IMR-90 (cell line): Measurements from ENCODE around the gene COX7B. TPM values are rescaled to one million over a fixed set of nuclear protein-coding genes. Genes with fewer than 3 reads are reported as not detected.

Experiments
- ATAC-seq: fragments of 200-7000 bp; cut with Tn5 transposase; 2 replicates; pipeline ENCODE4 v1.9.1; 2020; ENCODE audit warnings: low read depth, mild to moderate bottlenecking, moderate library complexity
- BruUV-seq: library from RNA; stranded (reverse); fragments of 400-500 nt; replicated peaks from 2 replicates; lab custom pipeline; 2021; lab: Mats Ljungman, UMichigan
- CTCF ChIA-PET: fragments of 300-600 bp; formaldehyde crosslinking; extraction: SDS; loops from one replicate; lab custom pipeline; 2021; ENCODE audit warnings: antibody characterized with exemption; lab: Yijun Ruan, JAX
- POLR2A ChIA-PET: fragments of 300-600 bp; sonication (Branson Sonifier 250); formaldehyde crosslinking; loops from one replicate; lab custom pipeline; 2022; ENCODE audit warnings: antibody characterized with exemption; ENCODE audit not compliant: unreplicated experiment; lab: Charles Lee
- DNase-seq: peaks from one replicate; pipeline ENCODE4 v3.0.0; 2013
- H2AFZ ChIP-seq: replicated peaks from 2 replicates; pipeline ENCODE3; 2013; ENCODE audit warnings: low read length, mild to moderate bottlenecking; ENCODE audit not compliant: poor library complexity
- H2AK5ac ChIP-seq: 2 replicates; pipeline ENCODE4 v1.6.1; 2013; ENCODE audit warnings: low read depth, low read length, inconsistent platforms
- H2AK9ac ChIP-seq: replicated peaks from 2 replicates; pipeline ENCODE3; 2013; ENCODE audit warnings: mild to moderate bottlenecking, low read depth, low read length, moderate library complexity; ENCODE audit not compliant: poor library complexity
- H2BK120ac ChIP-seq: 2 replicates; pipeline ENCODE4 v1.6.1; 2013; ENCODE audit warnings: low read depth, low read length, inconsistent platforms
- H2BK15ac ChIP-seq: 3 replicates; pipeline ENCODE4 v1.6.1; 2013; ENCODE audit warnings: low read depth, low read length, inconsistent platforms
- H2BK20ac ChIP-seq: 2 replicates; pipeline ENCODE4 v1.6.1; 2013; ENCODE audit warnings: low read depth, mild to moderate bottlenecking, inconsistent platforms, low read length, moderate library complexity
- H2BK5ac ChIP-seq: 2 replicates; pipeline ENCODE4 v1.6.1; 2013; ENCODE audit warnings: mild to moderate bottlenecking, low read depth, low read length, inconsistent platforms; ENCODE audit not compliant: poor library complexity, severe bottlenecking
- H3K14ac ChIP-seq: replicated peaks from 2 replicates; pipeline ENCODE4 v1.6.1; 2013; ENCODE audit warnings: low read depth, low read length, inconsistent platforms
- H3K18ac ChIP-seq: 2 replicates; pipeline ENCODE4 v1.6.1; 2013; ENCODE audit warnings: low read depth, low read length, control low read depth
- H3K23ac ChIP-seq: 2 replicates; pipeline ENCODE4 v1.6.1; 2013; ENCODE audit warnings: low read depth, low read length, inconsistent platforms
- H3K27ac ChIP-seq: 2 replicates; pipeline ENCODE4 v1.5.1; 2013; ENCODE audit warnings: mild to moderate bottlenecking, control low read depth, low read length; ENCODE audit not compliant: insufficient read depth
- H3K27me3 ChIP-seq: 2 replicates; pipeline ENCODE4 v1.6.1; 2013; ENCODE audit warnings: low read length; ENCODE audit not compliant: control insufficient read depth, insufficient read depth
- H3K36me3 ChIP-seq: 2 replicates; pipeline ENCODE4 v1.6.1; 2013; ENCODE audit warnings: low read length, mixed read lengths; ENCODE audit not compliant: control insufficient read depth, insufficient read depth
- H3K4ac ChIP-seq: 2 replicates; pipeline ENCODE4 v1.6.1; 2013; ENCODE audit warnings: low read depth, low read length, inconsistent platforms
- H3K4me1 ChIP-seq: 2 replicates; pipeline ENCODE4 v1.6.1; 2013; ENCODE audit warnings: low read length, mixed read lengths; ENCODE audit not compliant: control insufficient read depth, insufficient read depth
- H3K4me2 ChIP-seq: 2 replicates; pipeline ENCODE4 v1.6.1; 2013; ENCODE audit warnings: low read depth, mild to moderate bottlenecking, control low read depth, low read length, moderate library complexity
- H3K4me3 ChIP-seq: 2 replicates; pipeline ENCODE4 v1.5.1; 2013; ENCODE audit warnings: low read depth, mild to moderate bottlenecking, control low read depth, low read length, moderate library complexity; ENCODE audit not compliant: insufficient read depth
- H3K56ac ChIP-seq: 2 replicates; pipeline ENCODE4 v1.6.1; 2013; ENCODE audit warnings: low read length, inconsistent platforms; ENCODE audit not compliant: insufficient read depth; ENCODE audit errors: extremely low read depth
- H3K79me1 ChIP-seq, 2 experiments: 2 replicates each; pipeline ENCODE4 v1.6.1; 2013; ENCODE audit warnings: low read length in 2 of 2, inconsistent platforms in 1 of 2, low read depth in 1 of 2
- H3K9ac ChIP-seq: 2 replicates; pipeline ENCODE4 v1.6.1; 2013; ENCODE audit warnings: low read depth, low read length, control low read depth
- H3K9me1 ChIP-seq: 2 replicates; pipeline ENCODE4 v1.6.1; 2013; ENCODE audit warnings: low read length, inconsistent platforms; ENCODE audit not compliant: insufficient read depth
- H3K9me3 ChIP-seq: 2 replicates; pipeline ENCODE4 v1.6.1; 2013; ENCODE audit warnings: low read length; ENCODE audit not compliant: control insufficient read depth, insufficient read depth
- H4K20me1 ChIP-seq: 2 replicates; pipeline ENCODE4 v1.6.1; 2013; ENCODE audit warnings: low read length, inconsistent platforms; ENCODE audit not compliant: insufficient read depth
- H4K5ac ChIP-seq: 2 replicates; pipeline ENCODE4 v1.6.1; 2013; ENCODE audit warnings: mild to moderate bottlenecking, low read depth, low read length, control low read depth
- H4K8ac ChIP-seq, 2 experiments: 2 replicates each; pipeline ENCODE4 v1.6.1; 2013; ENCODE audit warnings: low read depth in 2 of 2, low read length in 2 of 2, control low read depth in 1 of 2, inconsistent platforms in 1 of 2
- H4K91ac ChIP-seq: 2 replicates; pipeline ENCODE4 v1.6.1; 2013; ENCODE audit warnings: low read depth, low read length, inconsistent platforms; ENCODE audit not compliant: insufficient read depth
- BHLHE40 ChIP-seq: fragments of 150-350 bp; IDR thresholded peaks from 2 replicates; pipeline ENCODE4 v1.6.1; 2016; ENCODE audit warnings: mild to moderate bottlenecking, low read depth, low read length
- CEBPB ChIP-seq: IDR thresholded peaks from 2 replicates; pipeline ENCODE4 v1.6.1; 2012; ENCODE audit warnings: low read depth, low read length, improper control_type of control experiment
- CHD1 ChIP-seq: IDR thresholded peaks from 2 replicates; pipeline ENCODE4 v1.6.1; 2012; ENCODE audit warnings: low read depth, low read length, improper control_type of control experiment
- FOS ChIP-seq: fragments of 150-350 bp; IDR thresholded peaks from 2 replicates; pipeline ENCODE4 v1.6.1; 2016; ENCODE audit warnings: low read depth, low read length
- MAFK ChIP-seq: IDR thresholded peaks from 2 replicates; pipeline ENCODE4 v1.6.1; 2012; ENCODE audit warnings: low read depth, low read length, improper control_type of control experiment
- MAZ ChIP-seq: IDR thresholded peaks from 2 replicates; pipeline ENCODE4 v1.6.1; 2012; ENCODE audit warnings: low read depth, mild to moderate bottlenecking, low read length, improper control_type of control experiment, moderate library complexity, borderline replicate concordance
- MXI1 ChIP-seq: IDR thresholded peaks from 2 replicates; pipeline ENCODE4 v1.6.1; 2012; ENCODE audit warnings: low read depth, mild to moderate bottlenecking, low read length, moderate library complexity, borderline replicate concordance
- NFE2L2 ChIP-seq: fragments of 150-350 bp; IDR thresholded peaks from 2 replicates; pipeline ENCODE4 v1.6.1; 2016; ENCODE audit warnings: low read depth, mild to moderate bottlenecking, low read length
- POLR2A ChIP-seq: IDR thresholded peaks from 2 replicates; pipeline ENCODE4 v1.6.1; 2012; ENCODE audit warnings: mild to moderate bottlenecking, low read depth, low read length
- RAD21 ChIP-seq: IDR thresholded peaks from 2 replicates; pipeline ENCODE4 v1.6.1; 2012; ENCODE audit warnings: low read length, improper control_type of control experiment
- RCOR1 ChIP-seq: IDR thresholded peaks from 2 replicates; pipeline ENCODE4 v1.6.1; 2012; ENCODE audit warnings: mild to moderate bottlenecking, low read length, improper control_type of control experiment; ENCODE audit not compliant: insufficient replicate concordance
- RFX5 ChIP-seq: IDR thresholded peaks from 2 replicates; pipeline ENCODE4 v1.8.0; 2012; ENCODE audit warnings: low read depth, mild to moderate bottlenecking, low read length, moderate library complexity
- SMC3 ChIP-seq: fragments of 150-350 bp; IDR thresholded peaks from 2 replicates; pipeline ENCODE4 v1.6.1; 2016; ENCODE audit warnings: low read depth, mild to moderate bottlenecking, antibody characterized with exemption, low read length, moderate library complexity
- WGBS, 2 experiments: methylation state at CpG; one replicate each; pipeline versions ENCODE4 v1.1.5 to v1.1.7; 2013; ENCODE audit warnings: missing lambda C conversion rate in 2 of 2; ENCODE audit not compliant: insufficient read length in 1 of 2; ENCODE audit errors: extremely low coverage in 2 of 2; 5-methylcytosine and 5-hydroxymethylcytosine counted together
- dilution Hi-C: fragments of 300-500 bp; cut with HindIII; formaldehyde crosslinking; loops from one replicate; pipeline ENCODE4 v1.14.3; 2018; ENCODE audit warnings: low sequenced_read_pairs; ENCODE audit not compliant: unreplicated experiment
- in situ Hi-C: fragments of 300-500 bp; cut with MboI; formaldehyde crosslinking; loops from 3 replicates; pipeline ENCODE4 v1.14.3; 2019; ENCODE audit warnings: low sequenced_read_pairs, inconsistent platforms, mixed read lengths
- intact Hi-C: fragments of 100-400 bp; cut with micrococcal nuclease; formaldehyde crosslinking; loops from 2 replicates; pipeline ENCODE4 v1.10.0; 2022
- polyA plus RNA-seq, 3 experiments: library from polyadenylated mRNA; depleted of rRNA; stranded (reverse); fragments of >200 nt; gene quantifications; 2 replicates each; pipeline ENCODE4 v1.2.3, GENCODE V29; 2012; ENCODE audit warnings: low replicate concordance in 1 of 3
- total RNA-seq: library from RNA; depleted of rRNA; stranded (reverse); fragments of >200 nt; gene quantifications from 2 replicates; pipeline ENCODE4 v1.2.3, GENCODE V29; 2012
- TF ChIP-seq, protein P1 (sequence below): conservative IDR thresholded peaks from 2 replicates; pipeline ENCODE4 v1.5.1; 2012; ENCODE audit warnings: mild to moderate bottlenecking, low read depth, low read length, improper control_type of control experiment
- TF ChIP-seq, protein P2 (sequence below): fragments of 150-350 bp; IDR thresholded peaks from 2 replicates; pipeline ENCODE4 v1.6.1; 2016; ENCODE audit warnings: low read depth, mild to moderate bottlenecking, low read length, moderate library complexity, borderline replicate concordance
- TF ChIP-seq, protein P3 (sequence below): fragments of 150-350 bp; IDR thresholded peaks from 2 replicates; pipeline ENCODE4 v1.6.1; 2017; ENCODE audit warnings: mild to moderate bottlenecking, antibody characterized with exemption, low read length, low read depth

The COX7B gene
- total and polyA plus RNA-seq, 2 of the 4 experiments (the other 2 are of a cell fraction), result 330 to 912 TPM

DNA sequence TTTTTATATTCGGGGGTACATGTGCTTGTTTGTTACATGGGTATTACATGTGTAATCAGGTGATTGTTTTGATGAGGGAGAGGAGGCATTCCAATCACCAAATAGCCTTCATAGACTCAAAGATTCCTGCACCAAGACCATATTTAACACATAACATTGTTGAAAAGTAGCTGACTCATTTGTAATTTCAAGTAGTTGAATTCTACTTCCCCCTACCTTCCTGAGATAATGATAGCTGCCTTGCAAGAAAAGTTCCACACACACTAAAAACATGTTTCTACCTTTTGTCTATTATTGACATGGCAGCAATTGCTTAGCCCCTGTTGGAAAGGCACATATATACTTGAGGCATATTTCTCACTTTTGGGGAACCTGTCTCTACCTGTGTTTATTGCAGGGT, 54.0 kb downstream of the COX7B start:
- no peak overlapping the region for H3K14ac ChIP-seq
- no peak overlapping the region for H2BK15ac ChIP-seq
- CTCF ChIA-PET, result no interaction called here
- no peak overlapping the region for H3K4me3 ChIP-seq
- WGBS, 2 experiments, result no CpG with 5 or more reads among the region's 1 CpG
- TF ChIP-seq CEBPB, result no peak
- TF ChIP-seq MAZ, result no peak
- no peak for TF ChIP-seq CHD1
- TF ChIP-seq, protein P1, sequence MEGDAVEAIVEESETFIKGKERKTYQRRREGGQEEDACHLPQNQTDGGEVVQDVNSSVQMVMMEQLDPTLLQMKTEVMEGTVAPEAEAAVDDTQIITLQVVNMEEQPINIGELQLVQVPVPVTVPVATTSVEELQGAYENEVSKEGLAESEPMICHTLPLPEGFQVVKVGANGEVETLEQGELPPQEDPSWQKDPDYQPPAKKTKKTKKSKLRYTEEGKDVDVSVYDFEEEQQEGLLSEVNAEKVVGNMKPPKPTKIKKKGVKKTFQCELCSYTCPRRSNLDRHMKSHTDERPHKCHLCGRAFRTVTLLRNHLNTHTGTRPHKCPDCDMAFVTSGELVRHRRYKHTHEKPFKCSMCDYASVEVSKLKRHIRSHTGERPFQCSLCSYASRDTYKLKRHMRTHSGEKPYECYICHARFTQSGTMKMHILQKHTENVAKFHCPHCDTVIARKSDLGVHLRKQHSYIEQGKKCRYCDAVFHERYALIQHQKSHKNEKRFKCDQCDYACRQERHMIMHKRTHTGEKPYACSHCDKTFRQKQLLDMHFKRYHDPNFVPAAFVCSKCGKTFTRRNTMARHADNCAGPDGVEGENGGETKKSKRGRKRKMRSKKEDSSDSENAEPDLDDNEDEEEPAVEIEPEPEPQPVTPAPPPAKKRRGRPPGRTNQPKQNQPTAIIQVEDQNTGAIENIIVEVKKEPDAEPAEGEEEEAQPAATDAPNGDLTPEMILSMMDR, result no peak
- TF ChIP-seq MAFK, result no peak
- TF ChIP-seq, protein P2, sequence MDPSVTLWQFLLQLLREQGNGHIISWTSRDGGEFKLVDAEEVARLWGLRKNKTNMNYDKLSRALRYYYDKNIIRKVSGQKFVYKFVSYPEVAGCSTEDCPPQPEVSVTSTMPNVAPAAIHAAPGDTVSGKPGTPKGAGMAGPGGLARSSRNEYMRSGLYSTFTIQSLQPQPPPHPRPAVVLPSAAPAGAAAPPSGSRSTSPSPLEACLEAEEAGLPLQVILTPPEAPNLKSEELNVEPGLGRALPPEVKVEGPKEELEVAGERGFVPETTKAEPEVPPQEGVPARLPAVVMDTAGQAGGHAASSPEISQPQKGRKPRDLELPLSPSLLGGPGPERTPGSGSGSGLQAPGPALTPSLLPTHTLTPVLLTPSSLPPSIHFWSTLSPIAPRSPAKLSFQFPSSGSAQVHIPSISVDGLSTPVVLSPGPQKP, result no peak
- TF ChIP-seq MXI1, result no peak
- TF ChIP-seq, protein P3, sequence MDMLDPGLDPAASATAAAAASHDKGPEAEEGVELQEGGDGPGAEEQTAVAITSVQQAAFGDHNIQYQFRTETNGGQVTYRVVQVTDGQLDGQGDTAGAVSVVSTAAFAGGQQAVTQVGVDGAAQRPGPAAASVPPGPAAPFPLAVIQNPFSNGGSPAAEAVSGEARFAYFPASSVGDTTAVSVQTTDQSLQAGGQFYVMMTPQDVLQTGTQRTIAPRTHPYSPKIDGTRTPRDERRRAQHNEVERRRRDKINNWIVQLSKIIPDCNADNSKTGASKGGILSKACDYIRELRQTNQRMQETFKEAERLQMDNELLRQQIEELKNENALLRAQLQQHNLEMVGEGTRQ, result no peak
- no peak for TF ChIP-seq RCOR1
- no peak for TF ChIP-seq NFE2L2
- no peak for TF ChIP-seq SMC3
- TF ChIP-seq RAD21, result no peak
- no peak for TF ChIP-seq BHLHE40
- TF ChIP-seq FOS, result no peak
- TF ChIP-seq RFX5, result no peak
- TF ChIP-seq POLR2A, result no peak
- H2BK120ac ChIP-seq, result no peak overlapping the region
- H3K9ac ChIP-seq, result no peak overlapping the region
- no peak overlapping the region for H2AK9ac ChIP-seq
- no peaks in the 10 kb centered on the region for H3K36me3 ChIP-seq
- H3K79me1 ChIP-seq, result peaks cover 0 to 4% of the 10 kb centered on the region in 2 experiments; a peak in 1 of 4 replicates
- ATAC-seq, result no peak; the same call in 1 of the 2 replicates
- H3K56ac ChIP-seq, result no peak overlapping the region
- no peaks in the 10 kb centered on the region for H3K9me1 ChIP-seq
- no peak overlapping the region for H2BK20ac ChIP-seq
- in situ Hi-C loops (no loop called here), dilution Hi-C loops (no loop called here), intact Hi-C loops (no loop called here)
- no peak overlapping the region for H3K23ac ChIP-seq
- H4K8ac ChIP-seq, result no peak overlapping the region
- no peak overlapping the region for H2BK5ac ChIP-seq
- no peak overlapping the region for H3K18ac ChIP-seq
- peaks cover 2% of the 10 kb centered on the region; the same call in 1 of the 2 replicates for H3K4me1 ChIP-seq
- no peaks in the 10 kb centered on the region for H3K27me3 ChIP-seq
- no peak overlapping the region; the same call in 1 of the 2 replicates for H3K4me2 ChIP-seq
- no peak overlapping the region for H4K5ac ChIP-seq
- POLR2A ChIA-PET, result no interaction called here
- BruUV-seq, result no TSS peak
- H3K9me3 ChIP-seq, result no peaks in the 10 kb centered on the region
- no peak overlapping the region for H2AFZ ChIP-seq
- no peak overlapping the region for H2AK5ac ChIP-seq
- no peak overlapping the region for H3K4ac ChIP-seq
- H4K91ac ChIP-seq, result no peak overlapping the region
- DNase-seq, result peak; percentile 3
- H4K20me1 ChIP-seq, result no peaks in the 10 kb centered on the region
- no peak overlapping the region for H3K27ac ChIP-seq
